Fibroblast of pulmonary artery (primary cell): ENCODE measurements around the gene TIAL1.

Experiments
- DNase-seq: peaks from one replicate; pipeline ENCODE4 v3.0.0-alpha.2; 2010; ENCODE audit warnings: low read depth
- H3K4me3 ChIP-seq: replicated peaks from 2 replicates; pipeline ENCODE4 v1.5.1; 2011; ENCODE audit warnings: low read depth, mild to moderate bottlenecking, control low read depth, low read length, moderate library complexity
- TF ChIP-seq, protein P1 (sequence below): IDR thresholded peaks from 2 replicates; pipeline ENCODE4 v1.5.1; 2011; ENCODE audit warnings: mild to moderate bottlenecking, control low read depth, low read length, inconsistent platforms; ENCODE audit errors: missing control alignments

The TIAL1 gene

DNA sequence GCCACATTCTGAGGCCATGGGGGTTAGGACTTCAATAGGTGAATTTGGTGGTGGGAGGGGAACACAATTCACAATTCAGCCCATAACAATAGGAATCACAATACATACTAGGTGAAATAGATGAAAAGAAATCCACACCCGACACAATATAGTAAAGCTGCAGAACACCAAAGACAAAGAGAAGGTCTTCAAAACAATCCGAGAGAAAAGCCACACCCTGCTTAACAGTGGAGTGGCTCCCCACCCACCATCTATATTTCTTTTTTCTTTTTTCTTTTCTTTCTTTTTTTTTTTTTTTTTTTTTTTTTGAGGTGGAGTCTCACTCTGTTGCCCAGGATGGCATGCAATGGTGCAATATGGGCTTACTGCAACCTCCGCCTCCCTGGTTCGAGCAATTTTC lies 14.7 kb upstream of the TIAL1 start:
- H3K4me3 ChIP-seq: no peak overlapping the region
- TF ChIP-seq, protein P1, sequence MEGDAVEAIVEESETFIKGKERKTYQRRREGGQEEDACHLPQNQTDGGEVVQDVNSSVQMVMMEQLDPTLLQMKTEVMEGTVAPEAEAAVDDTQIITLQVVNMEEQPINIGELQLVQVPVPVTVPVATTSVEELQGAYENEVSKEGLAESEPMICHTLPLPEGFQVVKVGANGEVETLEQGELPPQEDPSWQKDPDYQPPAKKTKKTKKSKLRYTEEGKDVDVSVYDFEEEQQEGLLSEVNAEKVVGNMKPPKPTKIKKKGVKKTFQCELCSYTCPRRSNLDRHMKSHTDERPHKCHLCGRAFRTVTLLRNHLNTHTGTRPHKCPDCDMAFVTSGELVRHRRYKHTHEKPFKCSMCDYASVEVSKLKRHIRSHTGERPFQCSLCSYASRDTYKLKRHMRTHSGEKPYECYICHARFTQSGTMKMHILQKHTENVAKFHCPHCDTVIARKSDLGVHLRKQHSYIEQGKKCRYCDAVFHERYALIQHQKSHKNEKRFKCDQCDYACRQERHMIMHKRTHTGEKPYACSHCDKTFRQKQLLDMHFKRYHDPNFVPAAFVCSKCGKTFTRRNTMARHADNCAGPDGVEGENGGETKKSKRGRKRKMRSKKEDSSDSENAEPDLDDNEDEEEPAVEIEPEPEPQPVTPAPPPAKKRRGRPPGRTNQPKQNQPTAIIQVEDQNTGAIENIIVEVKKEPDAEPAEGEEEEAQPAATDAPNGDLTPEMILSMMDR: no peak
- no peak for DNase-seq

DNA sequence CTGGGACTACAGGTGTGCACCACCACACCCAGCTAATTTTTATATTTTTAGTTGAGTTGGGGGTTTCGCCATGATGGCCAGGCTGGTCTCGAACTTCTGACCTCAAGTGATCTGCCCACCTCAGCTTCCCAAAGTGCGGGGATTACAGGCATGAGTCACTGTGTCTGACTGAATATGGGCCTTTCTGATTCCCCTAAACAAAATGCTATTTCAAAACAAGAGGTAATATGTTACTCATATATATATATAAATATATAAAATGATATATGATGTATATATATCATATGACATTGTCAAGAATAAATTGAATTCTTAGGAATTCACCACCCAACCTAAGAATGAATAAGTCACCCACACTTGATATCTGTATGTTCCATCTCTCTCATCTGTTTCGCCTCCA lies 12.8 kb upstream of the TIAL1 start:
- TF ChIP-seq, protein P1: no peak
- no peak overlapping the region for H3K4me3 ChIP-seq
- DNase-seq: no peak

DNA sequence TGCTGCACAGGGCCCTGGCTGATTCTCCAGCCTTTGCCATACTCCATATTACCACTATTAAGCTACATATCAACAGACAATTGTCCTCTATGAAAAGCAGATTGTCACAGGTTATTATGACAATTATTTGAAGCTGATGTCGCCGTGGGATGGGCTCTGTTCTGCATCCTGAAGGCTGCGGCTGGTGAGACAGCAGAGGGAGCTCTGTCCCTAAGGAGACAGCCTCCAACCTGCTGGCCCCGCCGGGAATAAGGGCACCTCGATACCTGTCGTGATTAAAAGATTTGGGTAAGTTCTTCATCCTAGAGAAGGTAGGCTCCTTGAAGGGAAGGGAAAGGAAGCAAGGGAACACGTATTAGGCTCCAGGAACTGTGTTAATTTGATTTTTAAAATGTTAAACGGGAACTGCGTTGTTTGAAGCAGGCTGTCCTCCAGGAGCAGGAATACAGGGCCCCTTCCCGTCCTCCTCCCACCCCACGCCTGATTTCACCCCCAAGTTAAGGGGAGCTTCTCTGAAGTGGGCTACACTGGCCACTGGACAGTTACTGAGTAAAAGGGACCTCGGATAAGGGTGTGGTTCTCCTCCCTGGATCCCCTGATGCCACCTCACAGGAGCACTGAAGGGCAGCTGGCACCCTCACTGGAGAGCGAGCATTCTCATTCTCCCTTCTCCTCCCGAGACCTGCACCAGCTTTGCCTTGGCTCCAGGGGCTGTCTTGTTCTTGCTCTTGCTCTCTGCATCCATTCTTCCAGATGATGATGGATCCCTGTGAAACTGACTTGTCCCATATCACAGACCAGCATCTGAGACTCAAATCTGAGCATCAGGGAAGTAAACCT lies 11.8 kb upstream of the TIAL1 start:
- no peak overlapping the region for H3K4me3 ChIP-seq
- TF ChIP-seq, protein P1: peak; percentile 72
- DNase-seq: peak; percentile 43

DNA sequence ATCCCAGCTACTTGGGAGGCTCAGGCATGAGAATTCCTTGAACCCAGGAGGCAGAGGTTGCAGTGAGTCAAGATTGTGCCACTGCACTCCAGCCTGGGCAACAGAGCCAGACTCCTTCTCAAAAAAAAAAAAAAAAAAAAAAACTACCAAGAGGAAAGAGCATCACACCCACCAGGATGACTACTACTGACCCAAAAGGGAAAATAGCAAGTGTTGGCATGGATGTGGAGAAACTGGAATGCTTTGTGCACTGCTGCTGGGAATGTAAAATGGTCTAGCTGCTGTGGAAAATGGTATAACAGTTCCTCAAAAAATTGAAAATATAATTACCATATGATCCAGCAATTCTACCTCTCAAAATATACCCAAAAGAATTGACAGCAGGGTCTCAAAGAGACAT lies 7.7 kb upstream of the TIAL1 start:
- no peak for DNase-seq
- no peak overlapping the region for H3K4me3 ChIP-seq
- TF ChIP-seq, protein P1: no peak

DNA sequence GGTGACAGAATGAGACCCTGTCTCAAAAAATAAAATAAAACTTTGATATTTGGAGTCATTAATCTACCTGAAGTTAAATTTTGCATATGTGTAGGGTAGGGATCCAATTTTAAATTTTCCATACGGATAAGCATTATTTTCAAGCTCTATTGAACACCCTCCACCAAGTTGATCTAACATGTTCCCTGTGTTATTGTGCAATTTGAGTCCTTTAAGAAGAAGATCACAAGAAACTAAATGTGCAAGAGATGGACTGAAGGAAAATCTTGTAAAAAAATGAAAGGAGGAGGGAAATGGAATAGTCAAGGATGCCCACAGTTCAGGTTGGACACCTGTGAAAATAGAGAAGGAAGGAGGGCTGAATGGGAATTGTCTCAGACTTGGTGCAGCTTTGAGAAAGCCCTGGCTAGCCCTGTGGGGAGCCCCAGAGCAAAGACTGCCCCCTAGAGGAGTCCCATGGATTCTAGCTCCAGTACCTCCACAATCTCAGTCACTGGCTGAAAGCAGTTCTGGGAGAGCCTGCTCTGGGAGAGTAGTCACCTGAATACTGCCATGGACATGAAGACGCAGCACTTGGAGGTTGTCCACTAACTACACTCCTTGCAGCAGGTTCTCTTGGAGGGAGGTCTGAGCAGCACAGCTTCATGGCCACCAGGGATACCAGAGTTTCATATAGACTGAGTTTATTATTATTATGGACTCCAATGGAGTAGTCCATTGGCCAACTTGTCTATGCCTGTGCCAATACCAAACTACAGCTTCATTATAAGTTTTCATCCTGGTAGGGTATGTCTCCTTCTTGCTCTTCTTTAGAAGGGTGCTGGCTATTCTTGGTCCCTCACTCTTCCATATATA lies 5.7 kb upstream of the TIAL1 start:
- TF ChIP-seq, protein P1: peak; percentile 66
- H3K4me3 ChIP-seq: no peak overlapping the region
- DNase-seq: peak; percentile 33

DNA sequence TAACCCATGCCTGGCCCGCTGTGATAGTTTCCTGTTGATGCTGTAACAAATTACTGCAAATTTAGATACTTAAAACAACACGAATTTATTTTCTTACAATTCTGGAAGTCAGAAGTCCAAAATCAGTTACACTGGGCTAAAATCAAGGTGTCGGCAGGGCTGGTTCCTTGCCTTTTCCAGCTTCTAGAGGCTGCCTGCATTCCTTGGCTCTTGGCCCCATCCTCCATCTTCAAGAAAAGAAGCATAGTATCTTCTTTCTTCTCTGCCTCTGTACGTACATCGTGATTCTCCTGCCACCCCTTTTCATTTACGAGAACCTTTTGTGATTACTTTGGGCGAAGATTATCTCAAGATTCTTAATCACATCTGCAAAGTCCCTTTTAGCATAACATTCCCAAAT lies 1.6 kb upstream of the TIAL1 start:
- no peak for DNase-seq
- no peak overlapping the region for H3K4me3 ChIP-seq
- TF ChIP-seq, protein P1: no peak
